ENCODE results near the gene RNU5B-1. TPM values are rescaled to one million over a fixed set of nuclear protein-coding genes. Genes with fewer than 3 reads are reported as not detected.

The RNU5B-1 gene
- not detected in 2 replicates for total RNA-seq

GRCh38 chr15:65304381-65305149 is at the start of gene RNU5B-1:
RNU5B-1 (plus strand) TSS chr15:65304677.

GRCh38 chr15:65286704-65287519 is 17.6 kb upstream of the RNU5B-1 start, which contains the start of gene PARP16:
PARP16 (minus strand) TSS chr15:65286883; CDS start chr15:65286426, 457 bp downstream.

Other genes starting within 250 kb of the RNU5B-1 start
- gene RASL12, start 236.7 kb upstream of the RNU5B-1 start, total RNA-seq = not detected in 2 replicates
- under 0.01 TPM in 1 of 2 replicates, not detected in the other for gene KBTBD13, start 227.9 kb upstream of the RNU5B-1 start, total RNA-seq
- 0.43 and 0.72 TPM in 2 replicates for gene UBAP1L, start 189.5 kb upstream of the RNU5B-1 start, total RNA-seq
- gene PDCD7, start 170.9 kb upstream of the RNU5B-1 start, total RNA-seq = 14.0 and 22.6 TPM in 2 replicates
- 30.1 and 32.8 TPM in 2 replicates for gene CLPX, start 119.3 kb upstream of the RNU5B-1 start, total RNA-seq
- under 0.01 TPM in 1 of 2 replicates, not detected in the other for gene CILP, start 93.2 kb upstream of the RNU5B-1 start, total RNA-seq
- gene PARP16, start 17.8 kb upstream of the RNU5B-1 start, total RNA-seq = 2.2 and 2.6 TPM in 2 replicates
- not detected in 2 replicates for gene RNU5A-1, start 8.6 kb upstream of the RNU5B-1 start, total RNA-seq
- gene IGDCC3, start 73.3 kb downstream of the RNU5B-1 start, total RNA-seq = not detected in 2 replicates
- gene IGDCC4, start 118.3 kb downstream of the RNU5B-1 start, total RNA-seq = under 0.01 and 5.3 TPM in 2 replicates
- 40.3 and 42.9 TPM in 2 replicates for gene DPP8, start 213.0 kb downstream of the RNU5B-1 start, total RNA-seq
- 85.0 and 102 TPM in 2 replicates for gene HACD3, start 225.8 kb downstream of the RNU5B-1 start, total RNA-seq